MM.1S (cell line): ENCODE measurements around the gene TPRN.

Experiments
- EZH2 ChIP-seq: fragments of 300-600 bp; sonication (generic); optimal IDR thresholded peaks from 2 replicates; pipeline ENCODE3; 2017; ENCODE audit warnings: low read depth, mild to moderate bottlenecking, antibody characterized with exemption, low read length, mixed read lengths
- EZH2phosphoT487 ChIP-seq: fragments of 300-600 bp; sonication (generic); IDR thresholded peaks from 2 replicates; pipeline ENCODE4 v1.6.1; 2018; ENCODE audit warnings: antibody characterized with exemption, low read length
- TF ChIP-seq, protein P1 (sequence below): fragments of 300-600 bp; sonication (generic); IDR thresholded peaks from 2 replicates; pipeline ENCODE4 v1.5.1; 2016; ENCODE audit warnings: antibody characterized with exemption, low read length, mixed read lengths

DNA sequence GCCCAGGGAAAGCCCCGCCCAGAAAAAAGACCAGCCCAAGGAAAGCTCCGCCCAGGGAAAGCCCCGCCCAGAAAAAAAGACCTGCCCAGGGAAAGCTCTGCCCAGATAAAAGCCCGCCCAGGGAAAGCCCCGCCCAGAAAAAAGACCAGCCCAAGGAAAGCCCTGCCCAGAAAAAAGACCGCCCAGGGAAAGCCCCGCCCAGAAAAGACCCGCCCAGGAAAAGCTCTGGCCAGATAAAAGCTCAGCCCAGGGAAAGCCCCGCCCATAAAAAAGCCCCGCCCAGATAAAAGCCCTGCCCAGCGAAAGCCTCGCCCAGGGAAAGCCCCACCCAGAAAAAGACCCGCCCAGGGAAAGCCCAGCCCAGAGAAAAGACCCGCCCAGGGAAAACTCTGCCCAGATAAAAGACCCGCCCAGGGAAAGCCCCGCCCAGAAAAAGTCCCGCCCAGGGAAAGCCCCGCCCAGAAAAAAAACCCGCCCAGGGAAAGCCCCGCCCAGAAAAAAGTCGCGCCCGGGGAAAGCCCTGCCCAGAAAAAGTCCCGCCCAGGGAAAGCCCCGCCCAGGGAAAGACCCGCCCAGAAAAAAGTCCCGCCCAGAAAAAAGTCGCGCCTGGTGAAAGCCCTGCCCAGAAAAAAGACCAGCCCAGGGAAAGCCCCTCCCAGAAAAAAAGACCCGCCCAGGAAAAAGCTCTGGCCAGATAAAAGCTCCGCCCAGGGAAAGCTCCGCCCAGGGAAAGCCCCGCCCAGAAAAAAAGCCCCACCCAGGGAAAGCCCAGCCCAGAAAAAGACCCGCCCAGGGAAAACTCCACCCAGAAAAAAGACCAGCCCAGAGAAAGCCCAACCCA lies 49.7 kb downstream of the TPRN start:
- TF ChIP-seq, protein P1, sequence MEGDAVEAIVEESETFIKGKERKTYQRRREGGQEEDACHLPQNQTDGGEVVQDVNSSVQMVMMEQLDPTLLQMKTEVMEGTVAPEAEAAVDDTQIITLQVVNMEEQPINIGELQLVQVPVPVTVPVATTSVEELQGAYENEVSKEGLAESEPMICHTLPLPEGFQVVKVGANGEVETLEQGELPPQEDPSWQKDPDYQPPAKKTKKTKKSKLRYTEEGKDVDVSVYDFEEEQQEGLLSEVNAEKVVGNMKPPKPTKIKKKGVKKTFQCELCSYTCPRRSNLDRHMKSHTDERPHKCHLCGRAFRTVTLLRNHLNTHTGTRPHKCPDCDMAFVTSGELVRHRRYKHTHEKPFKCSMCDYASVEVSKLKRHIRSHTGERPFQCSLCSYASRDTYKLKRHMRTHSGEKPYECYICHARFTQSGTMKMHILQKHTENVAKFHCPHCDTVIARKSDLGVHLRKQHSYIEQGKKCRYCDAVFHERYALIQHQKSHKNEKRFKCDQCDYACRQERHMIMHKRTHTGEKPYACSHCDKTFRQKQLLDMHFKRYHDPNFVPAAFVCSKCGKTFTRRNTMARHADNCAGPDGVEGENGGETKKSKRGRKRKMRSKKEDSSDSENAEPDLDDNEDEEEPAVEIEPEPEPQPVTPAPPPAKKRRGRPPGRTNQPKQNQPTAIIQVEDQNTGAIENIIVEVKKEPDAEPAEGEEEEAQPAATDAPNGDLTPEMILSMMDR, result no peak
- TF ChIP-seq EZH2 (no peak), EZH2phosphoT487 (no peak)
